Measurements from ENCODE around the gene GLCE.
"Not testable (repeated sequence)": the region's sequence is repeated elsewhere in the genome, so short reads cannot be mapped to it uniquely, and the experiment has no call there.

GLCE gene

DNA sequence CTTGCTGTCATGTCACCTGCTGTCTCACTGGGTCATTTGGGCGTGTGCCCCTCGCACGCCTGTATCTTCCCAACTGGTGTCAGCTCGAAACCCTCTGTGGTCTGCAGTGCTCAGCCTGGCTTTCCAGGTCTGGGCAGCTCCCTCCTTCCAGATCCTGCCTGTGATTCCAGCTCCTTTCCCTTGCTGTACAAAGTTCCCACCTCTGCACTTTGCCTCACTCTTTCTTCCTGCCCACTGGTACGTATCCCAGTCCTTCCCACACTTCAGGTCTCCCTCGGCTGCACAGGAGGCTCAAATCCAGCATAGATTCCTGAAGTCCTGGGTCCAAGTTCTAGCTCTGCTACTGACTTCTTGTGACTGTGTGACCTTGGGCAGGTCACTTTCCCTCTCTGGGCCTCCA lies 136.2 kb downstream of the GLCE start:
- DNase-seq (ENCODE audit: low read depth in 4 of 4, low spot score in 1 of 4): no peak

DNA sequence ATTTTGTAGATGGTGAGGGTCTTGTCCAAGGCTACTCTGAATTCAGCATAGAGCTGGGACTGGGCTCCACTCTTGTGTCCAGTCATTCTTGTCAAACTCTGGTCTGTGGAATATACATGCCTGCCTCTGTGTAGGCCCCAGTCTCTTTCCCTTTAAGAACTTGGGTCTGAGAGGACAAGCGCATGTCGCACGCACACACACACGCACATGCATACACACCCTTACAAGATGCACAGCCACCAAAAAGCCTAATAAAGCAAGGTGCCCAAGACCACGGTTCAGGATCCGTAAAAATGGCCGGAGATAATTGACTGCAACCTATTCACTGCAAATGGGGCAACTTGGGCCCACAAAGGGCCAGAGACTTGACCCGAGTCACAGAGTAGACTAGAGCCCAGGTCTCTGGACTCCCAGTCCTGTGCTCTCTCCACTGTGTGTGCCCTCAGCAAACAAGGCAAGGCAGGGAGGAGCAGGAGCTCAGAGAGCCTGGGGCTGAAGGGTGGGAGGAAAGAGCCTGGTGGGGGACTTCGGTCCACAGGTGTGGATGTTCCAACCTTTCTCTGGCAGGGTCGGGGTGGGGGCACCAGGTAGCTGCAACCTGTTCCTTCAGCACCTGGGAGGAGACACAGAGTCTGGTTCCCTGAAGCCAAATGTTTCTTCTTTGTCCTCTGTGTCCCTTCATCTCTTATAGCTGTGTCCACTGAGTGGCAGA lies 137.4 kb downstream of the GLCE start:
- no peak for DNase-seq (ENCODE audit: low read depth in 4 of 4, low spot score in 1 of 4)

DNA sequence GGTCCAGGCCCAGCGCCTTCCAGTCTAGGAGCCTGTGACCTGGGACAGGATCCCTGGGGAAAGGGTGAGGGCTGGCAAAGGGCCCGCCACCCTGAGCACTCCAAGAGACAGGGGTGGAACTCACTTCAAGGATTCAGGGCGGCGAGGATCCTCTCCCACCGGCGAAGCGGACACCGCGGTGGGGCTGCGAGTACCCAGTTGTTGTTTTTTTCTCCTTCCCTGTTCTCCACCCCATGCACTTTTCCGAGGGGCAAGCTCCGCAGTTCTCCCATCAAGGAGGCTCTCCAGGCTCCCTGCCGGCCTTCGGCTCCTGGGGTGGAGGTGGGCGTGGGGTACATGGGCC lies 137.9 kb downstream of the GLCE start:
- DNase-seq (ENCODE audit: low read depth in 4 of 4, low spot score in 1 of 4): no peak

DNA sequence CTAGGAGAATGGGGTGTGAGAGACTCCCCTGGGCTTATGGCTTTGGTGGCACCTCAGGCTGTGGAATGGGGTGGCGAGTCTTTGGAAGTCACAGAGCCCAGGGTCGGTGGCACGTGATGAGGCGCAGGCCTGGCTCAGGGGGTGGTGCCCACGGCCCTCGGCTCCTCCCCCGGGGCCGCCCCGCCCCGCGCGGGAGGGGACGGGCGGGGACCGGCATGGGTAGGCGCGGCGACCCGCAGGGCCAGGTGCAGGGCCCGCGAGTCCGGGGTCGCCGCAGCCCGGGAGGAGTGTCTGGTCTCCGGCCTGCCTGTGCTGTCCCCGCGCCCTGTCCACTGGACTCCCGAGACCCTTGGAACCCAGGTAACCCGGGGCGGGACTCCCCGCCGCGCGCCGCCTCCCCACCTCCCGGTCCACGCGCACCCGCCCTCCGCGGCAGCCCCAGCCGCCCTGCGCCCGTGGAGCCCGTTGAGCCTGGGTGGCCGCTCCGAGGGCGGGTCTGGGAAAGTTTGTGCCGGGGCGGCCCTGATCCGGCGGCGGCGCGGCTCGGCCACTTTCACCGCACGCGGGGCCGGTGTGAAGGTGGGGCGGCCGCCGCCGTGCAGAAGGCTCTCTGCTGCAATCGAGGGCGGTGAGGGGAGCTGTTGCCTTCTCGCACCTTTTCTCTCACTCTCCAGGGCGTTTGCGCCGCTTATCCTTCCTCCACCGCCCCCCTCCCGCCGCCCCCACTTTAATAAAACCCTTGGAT lies 138.4 kb downstream of the GLCE start, which contains the start of gene PAQR5:
Gene PAQR5 (plus strand): TSS at position 216 of the 745 bp plus-strand sequence. CDS start 61,169 bp downstream, outside the sequence.
- DNase-seq (ENCODE audit: low read depth in 4 of 4, low spot score in 1 of 4): peak in 1 of 4 experiments; percentile 11

DNA sequence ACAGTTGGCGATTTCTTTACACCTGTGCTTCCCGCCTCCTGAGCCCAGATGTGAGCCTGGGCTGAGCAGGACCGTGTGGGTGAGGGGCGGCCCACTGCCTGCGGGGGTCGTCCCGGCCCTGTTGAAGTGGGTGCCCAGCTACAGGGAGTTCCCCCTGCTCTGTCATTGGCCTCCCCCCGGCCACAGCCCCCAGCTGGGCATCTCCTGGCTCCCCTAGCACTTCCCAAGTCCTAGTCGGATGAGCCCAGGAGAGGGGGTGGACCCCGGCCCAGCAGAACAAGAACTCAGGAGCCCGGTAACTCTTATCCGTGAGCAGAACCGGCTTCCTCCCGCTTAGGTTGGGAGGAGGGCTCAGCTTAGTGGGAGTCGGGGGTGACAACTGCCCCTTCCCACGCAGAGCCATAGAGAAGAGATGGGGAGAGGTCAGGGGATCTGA lies 139.0 kb downstream of the GLCE start:
- DNase-seq (ENCODE audit: low read depth in 4 of 4, low spot score in 1 of 4): no peak

DNA sequence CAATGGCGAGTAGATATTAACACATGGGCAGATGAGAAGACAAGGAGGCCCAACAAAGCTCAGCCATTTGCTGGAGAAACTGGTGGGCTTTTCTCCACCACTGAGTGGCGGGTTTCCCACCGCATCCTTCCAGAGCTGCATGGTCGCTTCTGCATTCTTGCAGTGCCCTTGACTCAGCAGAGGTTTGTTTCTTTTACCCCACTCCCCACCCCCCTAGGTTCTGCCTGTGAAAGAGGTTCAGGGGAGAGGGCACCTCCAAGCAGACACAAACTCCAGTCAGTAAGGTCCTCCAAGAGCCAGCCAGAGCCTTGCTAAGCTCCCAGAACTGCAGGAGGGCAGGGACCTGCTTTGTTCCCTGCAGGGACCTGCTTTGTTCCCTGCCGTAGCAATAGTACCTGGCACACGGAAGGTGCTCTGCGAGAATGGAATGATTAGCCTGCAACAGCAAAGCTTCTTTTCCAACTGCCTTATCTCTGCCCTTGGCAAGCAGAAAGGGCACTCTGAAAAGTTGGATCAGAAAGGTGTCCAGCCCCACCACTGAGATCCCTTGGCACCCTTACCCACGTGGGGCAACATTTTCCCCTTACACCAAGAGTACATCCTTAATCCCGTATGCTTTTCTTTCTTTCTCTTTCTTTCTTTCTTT lies 139.6 kb downstream of the GLCE start:
- DNase-seq (ENCODE audit: low read depth in 4 of 4, low spot score in 1 of 4): no peak

DNA sequence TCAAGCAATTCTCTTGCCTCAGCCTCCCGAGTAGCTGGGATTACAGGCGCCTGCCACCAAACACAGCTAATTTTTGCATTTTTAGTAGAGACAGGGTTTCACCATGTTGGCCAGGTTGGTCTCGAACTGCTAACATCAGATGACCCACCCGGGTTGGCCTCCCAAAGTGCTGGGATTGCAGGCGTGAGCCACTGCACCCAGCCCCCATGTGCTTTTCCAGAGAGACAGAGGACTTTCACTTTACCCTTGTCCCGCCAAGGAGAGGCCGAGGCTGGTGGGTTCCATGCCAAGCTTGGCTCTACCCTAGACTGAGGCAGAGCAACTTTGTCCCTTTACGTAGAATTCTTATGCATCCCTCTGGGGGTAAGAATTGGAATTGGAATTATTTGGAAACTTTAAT lies 140.7 kb downstream of the GLCE start:
- DNase-seq (ENCODE audit: low read depth in 4 of 4, low spot score in 1 of 4): not testable (repeated sequence)

DNA sequence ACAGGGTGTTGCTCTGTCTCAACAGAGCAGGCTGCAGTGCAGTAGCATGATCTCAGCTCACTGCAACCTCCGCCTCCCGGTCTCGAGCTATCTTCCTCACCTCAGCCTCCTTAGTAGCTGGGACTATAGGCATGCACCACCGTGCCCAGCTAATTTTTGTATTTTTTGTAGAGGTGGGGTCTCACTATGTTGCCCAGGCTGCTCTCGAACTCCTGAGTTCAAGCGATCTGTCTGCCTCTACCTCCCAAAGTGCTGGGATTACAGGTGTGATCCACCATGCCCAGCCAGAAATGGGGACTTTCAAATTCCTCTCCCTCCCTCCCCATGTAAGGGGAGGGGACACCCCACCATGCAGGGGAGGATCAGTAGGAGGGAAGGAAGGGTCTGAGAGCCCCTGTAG lies 141.7 kb downstream of the GLCE start:
- DNase-seq (ENCODE audit: low read depth in 4 of 4, low spot score in 1 of 4): not testable (repeated sequence)

DNA sequence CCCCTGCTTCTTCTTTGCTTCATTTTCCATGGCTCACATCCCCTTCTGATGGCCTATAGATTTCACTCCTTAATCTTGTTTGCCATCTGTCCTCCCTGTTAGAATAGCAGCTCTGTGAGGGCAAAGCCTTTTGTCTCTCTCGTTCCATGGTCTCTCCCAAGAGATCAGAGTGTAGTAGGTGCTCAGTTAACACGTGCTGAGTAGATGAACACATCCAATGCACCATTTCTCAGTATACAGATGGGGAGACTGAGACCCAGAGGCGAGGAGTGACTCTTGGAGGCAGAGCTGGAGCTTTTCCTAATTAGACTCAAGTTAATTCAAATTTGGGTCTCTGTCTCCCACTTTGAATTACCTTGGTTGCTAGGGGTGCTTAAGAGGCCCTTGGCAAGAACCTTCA lies 142.5 kb downstream of the GLCE start:
- DNase-seq (ENCODE audit: low read depth in 4 of 4, low spot score in 1 of 4): no peak

DNA sequence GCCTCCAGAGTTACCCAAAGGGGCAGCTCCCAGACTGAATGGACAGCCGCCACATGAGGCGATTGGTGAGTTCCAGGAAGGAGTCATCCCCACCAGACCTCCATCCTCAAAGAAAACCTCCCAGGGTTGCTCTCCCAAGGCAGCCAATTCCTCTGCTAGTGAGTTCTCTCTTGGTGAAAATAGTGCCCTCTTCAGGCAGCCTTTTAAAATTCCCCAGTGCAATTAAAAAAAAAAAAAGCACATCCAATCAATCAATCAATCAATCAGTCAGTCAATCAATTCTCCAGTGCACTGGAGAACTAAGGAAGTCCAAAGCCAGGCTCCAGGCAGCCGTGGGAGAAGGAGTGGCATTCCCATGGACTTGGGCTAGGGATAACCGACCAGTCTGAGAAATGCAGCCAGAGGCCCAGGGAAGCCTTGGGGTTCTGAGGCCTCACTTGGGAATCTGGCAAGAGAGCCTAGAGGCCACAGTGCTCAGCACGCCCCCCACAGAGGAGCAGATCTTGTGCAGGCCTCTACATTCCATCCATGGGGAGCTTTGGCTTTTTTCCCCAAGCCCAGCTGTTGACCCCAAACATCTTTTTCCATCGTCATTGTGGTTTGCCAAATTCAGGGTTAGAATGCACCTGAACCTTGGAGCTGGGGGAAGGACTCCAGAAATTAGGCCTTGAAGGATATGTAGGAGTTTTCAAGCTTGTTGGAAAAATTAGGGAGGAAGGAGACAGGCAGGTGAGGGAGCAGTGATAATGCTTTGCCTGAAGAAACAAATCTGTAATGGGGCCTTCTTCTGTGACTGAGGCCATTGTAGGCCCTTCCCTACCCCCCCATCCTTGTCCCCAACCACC lies 143.1 kb downstream of the GLCE start:
- no peak for DNase-seq (ENCODE audit: low read depth in 4 of 4, low spot score in 1 of 4)

DNA sequence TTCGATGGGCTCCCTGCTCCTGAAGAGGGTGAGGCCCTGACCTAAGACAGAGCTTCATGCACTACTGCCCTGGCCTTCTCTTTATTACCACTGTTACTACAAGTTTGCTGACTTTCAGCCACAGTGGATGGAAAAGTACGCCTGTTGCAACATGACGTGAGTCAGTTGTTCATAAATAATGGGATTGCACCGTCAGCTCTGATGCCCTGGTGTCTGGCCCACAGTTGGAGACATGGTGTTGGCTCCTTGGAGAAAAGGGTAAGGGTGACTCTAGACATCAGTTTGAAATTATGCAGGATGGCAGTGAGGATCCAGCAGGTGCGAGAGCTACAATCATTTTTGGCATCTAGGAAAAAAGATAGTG lies 143.7 kb downstream of the GLCE start:
- DNase-seq (ENCODE audit: low read depth in 4 of 4, low spot score in 1 of 4): no peak

DNA sequence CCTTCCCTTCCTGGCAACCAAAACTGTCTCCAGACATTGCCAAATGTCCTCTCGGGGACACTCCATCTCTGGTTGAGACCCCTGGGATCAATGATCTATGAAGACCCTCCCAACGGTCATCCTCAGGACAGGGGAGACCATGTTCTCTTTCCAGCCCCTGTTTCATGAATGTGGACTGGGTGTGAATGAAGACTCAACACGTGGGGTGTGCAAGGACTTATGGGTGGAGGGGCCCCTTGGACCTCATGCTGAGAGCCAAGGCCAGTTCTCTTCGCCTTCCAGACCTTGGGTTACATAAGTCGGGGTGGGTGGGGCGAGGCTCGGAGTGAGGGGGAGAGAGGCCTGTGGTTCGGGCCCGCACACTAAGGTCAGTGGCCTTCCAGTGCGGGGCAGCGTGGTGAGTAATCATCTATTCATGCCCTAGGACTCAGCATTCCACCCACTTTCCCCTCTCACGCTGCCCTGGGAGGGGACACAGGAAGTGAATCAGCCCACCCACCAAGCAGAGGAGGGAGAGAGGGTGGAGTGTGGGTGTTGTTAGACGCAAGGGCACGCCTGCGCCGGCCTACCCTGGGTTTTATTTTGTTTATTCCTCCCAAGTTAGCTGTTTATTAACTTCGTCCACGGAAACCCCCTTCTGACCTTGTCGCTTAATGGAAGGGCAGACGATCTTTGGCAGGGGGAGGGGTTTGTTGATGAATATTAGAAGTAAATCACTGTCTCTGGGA lies 144.9 kb downstream of the GLCE start:
- no peak for DNase-seq (ENCODE audit: low read depth in 4 of 4, low spot score in 1 of 4)

DNA sequence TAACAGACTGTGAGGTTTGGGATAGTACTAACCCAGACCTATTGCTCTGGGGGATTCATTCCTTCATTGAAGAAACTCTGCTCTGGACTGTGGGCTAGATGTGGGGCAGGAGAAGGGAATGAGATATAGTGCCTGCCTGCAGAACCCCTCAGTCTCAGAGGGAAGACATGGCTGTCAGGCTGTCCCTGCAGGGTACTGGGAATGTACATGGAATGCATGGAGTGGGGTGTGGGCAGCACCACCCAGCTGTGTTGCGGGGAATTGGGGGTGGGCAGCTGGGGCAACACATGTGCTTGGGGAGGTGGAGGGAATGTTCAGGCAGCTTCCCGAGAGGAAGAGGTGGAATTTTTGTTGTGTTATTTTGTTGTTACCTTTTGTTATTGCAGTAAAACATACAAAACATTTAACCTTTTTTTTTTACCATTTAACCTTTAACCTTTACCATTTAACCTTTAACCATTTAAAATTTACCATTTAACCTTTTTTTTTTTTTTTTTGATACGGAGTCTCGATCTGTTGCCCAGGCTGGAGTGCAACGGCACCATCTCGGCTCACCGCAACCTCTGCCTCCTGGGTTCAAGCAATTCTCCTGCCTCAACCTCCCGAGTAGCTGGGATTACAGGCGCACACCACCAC lies 145.6 kb downstream of the GLCE start:
- DNase-seq (ENCODE audit: low read depth in 4 of 4, low spot score in 1 of 4): no peak

DNA sequence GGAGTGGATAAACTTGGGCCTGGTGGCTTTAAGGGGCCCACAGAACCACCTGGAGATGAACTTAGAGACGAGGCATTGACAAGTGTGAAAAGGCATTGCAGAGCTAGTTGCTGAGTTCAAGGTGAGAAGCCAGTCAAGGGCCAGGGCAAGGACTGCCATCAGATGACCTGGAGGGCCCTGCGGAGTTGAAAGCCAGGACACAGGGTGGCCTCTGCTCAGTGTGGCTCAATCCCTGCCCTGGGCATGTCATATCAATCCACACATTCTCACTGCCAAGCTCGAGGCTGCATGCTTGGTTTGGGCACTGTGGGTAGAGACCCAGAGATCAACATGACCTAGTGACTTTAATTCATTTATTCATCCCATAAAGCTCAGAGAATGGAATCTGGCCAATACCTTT lies 147.5 kb downstream of the GLCE start:
- no peak for DNase-seq (ENCODE audit: low read depth in 4 of 4, low spot score in 1 of 4)

DNA sequence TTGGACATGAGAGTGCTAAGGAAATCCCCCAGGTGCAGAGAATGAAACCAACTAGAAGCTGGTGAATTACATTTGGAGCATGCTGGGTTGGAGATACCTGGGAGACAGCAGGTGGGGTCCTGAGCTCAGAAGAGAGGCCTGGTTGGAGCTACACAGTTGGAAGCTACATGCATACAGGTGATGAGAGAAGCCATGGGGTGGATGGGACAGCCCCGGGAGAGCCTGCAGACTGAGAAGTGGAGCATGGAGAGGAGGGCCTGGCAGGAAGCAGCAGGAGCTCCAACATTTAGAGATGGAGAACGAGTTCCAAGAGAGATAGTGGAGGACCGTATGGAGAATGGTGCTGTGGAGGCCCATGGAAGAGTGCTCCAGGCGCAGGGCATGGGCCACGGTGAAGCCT lies 148.5 kb downstream of the GLCE start:
- DNase-seq (ENCODE audit: low read depth in 4 of 4, low spot score in 1 of 4): no peak

DNA sequence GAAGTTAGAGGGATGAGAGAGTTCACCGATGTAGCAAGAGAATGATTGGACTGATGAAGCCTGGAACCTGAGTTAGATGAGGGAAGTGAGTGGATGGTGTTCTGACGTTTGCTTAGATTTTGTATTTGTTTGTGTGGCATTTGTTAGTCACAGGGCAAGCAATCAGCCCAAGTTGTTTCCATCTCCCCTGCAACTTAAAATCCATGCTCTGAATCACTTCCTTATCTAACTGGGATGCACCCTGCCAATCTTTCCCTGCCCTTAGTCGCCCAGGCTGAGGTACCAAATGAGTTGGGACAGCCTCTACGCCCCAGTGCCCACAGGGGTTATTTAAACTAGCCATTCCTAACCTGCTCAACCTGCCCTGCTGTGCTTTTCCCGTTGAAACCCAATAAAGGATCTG lies 150.9 kb downstream of the GLCE start:
- no peak for DNase-seq (ENCODE audit: low read depth in 4 of 4, low spot score in 1 of 4)

DNA sequence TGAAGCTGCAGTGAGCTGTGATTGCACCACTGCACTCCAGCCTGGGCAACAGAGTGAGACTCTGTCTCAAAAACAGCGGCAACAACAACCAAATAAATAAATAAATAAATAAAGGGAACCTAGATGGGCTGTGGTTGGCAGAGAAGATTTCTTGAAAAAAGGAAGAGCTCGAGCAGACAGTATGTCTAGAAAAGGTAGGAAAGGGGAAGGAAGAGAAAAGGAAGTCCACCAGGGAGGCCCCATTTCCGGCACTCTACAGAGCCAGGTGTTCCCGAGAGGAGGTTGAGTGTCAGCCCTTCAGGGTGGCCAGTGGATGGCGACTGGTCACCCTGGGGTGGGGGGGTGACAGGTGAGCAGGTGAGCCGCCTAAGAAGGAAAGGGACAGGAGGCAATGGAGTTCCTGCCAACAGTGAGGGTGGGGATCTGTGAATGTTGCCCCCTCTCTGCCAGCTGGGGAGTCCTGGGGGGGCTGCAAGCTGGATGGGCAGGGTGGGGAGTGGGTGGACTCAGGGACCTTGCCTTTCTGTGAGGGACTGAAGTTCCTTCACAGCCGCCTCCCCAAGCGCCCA lies 153.1 kb downstream of the GLCE start:
- no peak for DNase-seq (ENCODE audit: low read depth in 4 of 4, low spot score in 1 of 4)

DNA sequence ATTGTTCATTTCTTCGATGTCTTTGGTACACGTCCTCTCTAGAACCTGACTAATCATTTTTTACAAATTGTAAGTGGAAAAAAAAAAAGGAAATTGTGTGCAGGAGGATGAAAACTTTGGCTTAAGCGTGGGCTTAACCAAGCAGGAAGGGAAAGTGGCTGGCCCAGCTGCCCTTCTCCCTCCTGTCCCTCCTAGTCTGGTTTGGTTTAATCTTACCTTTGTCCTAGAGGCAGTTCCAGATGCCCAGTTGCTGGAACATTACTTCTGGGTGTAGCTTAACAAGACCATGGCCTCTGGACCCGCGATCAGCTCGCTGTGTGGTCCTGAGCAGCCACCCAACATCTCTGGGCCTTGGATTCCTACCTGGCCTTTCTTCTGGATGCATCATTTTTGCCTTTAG lies 153.7 kb downstream of the GLCE start:
- DNase-seq (ENCODE audit: low read depth in 4 of 4, low spot score in 1 of 4): no peak

DNA sequence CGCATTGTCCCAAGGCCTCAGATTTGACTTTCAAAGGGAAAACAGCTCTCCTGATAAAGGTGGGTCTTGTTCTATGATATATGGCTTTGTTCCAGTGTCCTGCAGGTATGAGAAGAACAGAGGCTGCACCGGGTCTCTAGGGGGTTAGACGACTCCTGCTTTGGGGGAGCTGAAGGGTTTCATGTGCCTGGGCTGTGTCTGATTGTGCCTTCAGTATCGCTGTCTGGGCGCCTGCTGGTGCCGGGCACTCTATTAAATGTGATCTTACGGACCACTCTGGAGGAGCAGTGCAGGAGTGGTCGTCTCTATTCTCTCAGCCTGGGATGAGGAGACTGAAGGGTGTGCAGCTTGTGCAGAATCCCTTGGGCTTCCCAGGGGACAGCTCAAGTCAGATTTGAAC lies 154.3 kb downstream of the GLCE start:
- no peak for DNase-seq (ENCODE audit: low read depth in 4 of 4, low spot score in 1 of 4)

Data from stimulated activated CD4-positive, alpha-beta T cell treated with anti-CD3 and anti-CD28 coated beads, Interleukin-1b, Interleukin-23, amount 100 ng/mL, for 24 hours (primary cell).